D721Med (cell line): Measurements from ENCODE around the gene NXPE3.

Source experiments
- DNase-seq: peaks from one replicate; pipeline ENCODE4 v3.0.0; 2011; ENCODE audit warnings: low spot score; ENCODE audit not compliant: insufficient read length
- FAIRE-seq: peaks from 2 replicates; lab custom pipeline; 2011; peaks lifted over from hg19 to GRCh38; lab: Jason Lieb, UNC
- CTCF ChIP-seq: IDR thresholded peaks from 2 replicates; pipeline ENCODE4 v1.5.1; 2012; ENCODE audit warnings: mild to moderate bottlenecking, control low read depth; ENCODE audit not compliant: insufficient read depth; ENCODE audit errors: missing control alignments

NXPE3 gene

GRCh38 chr3:101781166-101781565, 2.2 kb downstream of the NXPE3 start:
- no peak for FAIRE-seq
- TF ChIP-seq CTCF = no peak
- DNase-seq = no peak

GRCh38 chr3:101784855-101785613, 6.0 kb downstream of the NXPE3 start:
- no peak for DNase-seq
- TF ChIP-seq CTCF = no peak
- FAIRE-seq = no peak

- no peak for DNase-seq
- TF ChIP-seq CTCF = no peak
- FAIRE-seq = no peak
These were observed 12.8 kb downstream of the NXPE3 start for GRCh38 chr3:101791778-101792177.

GRCh38 chr3:101796077-101796680, 17.2 kb downstream of the NXPE3 start:
- DNase-seq = no peak
- no peak for FAIRE-seq
- no peak for TF ChIP-seq CTCF

- TF ChIP-seq CTCF = no peak
- DNase-seq = no peak
- FAIRE-seq = no peak
These were observed 22.2 kb downstream of the NXPE3 start for GRCh38 chr3:101801174-101801573.

- FAIRE-seq (no peak), DNase-seq (no peak)
- no peak for TF ChIP-seq CTCF
These were observed 23.2 kb downstream of the NXPE3 start for GRCh38 chr3:101802179-101802578.
